HG02642 (cell line): ENCODE measurements around the gene ADCY9.

Experiments
- ATAC-seq: cut with Tn5 transposase; IDR thresholded peaks from one replicate; pipeline ENCODE4 v1.9.1; 2021; ENCODE audit warnings: mild to moderate bottlenecking; ENCODE audit not compliant: unreplicated experiment, poor library complexity

The ADCY9 gene

DNA sequence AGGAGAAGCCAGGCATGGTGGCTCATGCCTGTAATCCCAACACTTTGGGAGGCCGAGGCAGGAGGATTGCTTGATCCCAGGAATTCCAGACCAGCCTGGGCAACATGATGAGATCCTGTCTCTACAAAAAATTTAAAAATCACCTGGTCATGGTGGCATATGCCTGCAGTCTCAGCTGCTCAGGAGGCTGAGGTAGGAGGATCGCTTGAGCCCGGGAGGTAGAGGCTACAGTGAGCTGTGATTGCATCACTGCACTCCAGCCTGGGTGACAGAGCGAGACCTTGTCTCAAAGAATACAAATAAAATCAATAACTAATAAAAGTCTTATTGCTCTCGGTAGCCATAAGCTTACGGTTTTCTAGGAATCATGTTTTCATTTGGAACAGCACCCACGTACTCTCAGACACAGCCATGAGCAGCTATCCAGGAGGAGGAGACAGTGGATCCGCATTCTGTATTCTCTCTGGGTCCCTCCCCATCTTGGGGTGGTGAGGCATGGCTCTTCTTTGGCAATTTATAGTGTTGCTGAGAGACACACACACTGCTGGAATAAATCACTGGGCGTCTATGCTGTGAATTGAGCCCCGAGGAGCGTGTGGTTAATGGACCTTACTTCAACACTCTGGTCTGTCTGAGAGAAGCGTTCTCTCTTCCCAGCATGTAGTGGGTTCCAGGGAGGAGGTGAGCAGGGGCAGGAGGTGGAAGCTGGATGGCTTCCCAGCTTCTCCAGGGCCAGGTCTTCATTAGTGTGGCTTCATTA is 8.5 kb upstream of the ADCY9 start:
- no peak for ATAC-seq

DNA sequence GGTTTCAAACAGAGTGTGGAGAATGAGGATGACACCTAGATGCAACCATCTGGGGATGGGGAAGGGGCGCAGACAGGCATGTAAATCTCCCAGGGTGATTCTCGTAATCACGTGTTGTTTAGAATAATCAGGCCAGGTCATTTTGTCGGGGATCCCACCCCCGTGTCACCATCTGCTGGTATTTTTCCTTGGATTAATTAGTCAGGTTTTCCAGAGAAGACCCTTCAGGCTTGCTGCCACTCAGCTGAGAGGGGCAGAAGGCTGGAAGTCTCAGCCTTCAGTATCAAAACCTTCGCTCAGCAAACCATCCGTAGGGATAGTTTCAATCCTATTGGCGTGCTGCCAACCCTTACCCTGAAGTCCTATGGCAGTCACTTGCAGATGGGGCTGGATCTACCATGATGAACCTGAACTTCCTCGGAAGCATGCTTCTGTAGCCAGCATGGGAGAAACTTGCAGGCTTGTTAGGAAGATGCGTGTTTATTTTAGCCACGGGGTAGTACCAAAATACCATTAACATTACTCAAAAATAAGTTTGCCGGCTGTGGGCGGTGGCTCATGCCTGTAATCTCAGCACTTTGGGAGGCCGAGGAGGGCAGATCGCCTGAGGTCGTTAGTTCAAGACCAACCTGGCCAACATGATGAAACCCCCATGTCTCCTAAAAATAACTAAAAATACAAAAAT is 7.5 kb upstream of the ADCY9 start:
- ATAC-seq: no peak

DNA sequence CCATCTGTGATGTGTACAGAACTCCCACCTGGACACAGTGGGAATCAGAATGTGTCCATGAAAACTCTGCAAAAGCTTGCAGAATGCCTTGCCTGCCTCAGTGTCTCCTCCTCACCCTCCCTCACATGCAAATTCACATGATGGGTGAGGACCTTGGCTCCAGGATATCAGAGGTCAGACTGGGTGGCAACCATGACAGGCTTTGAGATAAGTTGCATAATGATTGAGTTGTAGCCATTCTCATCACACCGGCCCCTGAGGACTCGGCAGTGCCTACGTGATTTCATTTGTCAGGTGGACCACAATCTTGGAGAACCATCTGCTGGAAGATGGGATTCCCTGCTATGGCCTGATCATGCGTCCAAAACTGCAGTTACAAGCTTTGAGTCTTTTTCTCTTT is 3.9 kb upstream of the ADCY9 start:
- no peak for ATAC-seq

DNA sequence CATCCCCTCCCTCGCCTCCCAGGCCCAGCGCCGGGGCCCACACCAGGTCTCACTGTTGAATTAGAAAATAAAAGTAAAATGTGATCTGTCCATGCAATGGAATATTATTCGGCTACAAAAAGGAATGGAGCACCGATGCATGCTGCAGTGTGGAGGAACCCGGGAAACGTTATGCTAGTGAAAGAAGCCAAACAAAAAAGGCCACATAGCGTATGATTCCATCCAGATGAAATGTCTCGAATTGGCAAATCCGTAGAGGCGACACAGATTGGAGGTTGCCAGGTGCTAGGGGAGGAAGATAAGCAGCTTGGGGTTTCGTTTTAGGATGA is 972 bp upstream of the ADCY9 start:
- ATAC-seq: no peak

DNA sequence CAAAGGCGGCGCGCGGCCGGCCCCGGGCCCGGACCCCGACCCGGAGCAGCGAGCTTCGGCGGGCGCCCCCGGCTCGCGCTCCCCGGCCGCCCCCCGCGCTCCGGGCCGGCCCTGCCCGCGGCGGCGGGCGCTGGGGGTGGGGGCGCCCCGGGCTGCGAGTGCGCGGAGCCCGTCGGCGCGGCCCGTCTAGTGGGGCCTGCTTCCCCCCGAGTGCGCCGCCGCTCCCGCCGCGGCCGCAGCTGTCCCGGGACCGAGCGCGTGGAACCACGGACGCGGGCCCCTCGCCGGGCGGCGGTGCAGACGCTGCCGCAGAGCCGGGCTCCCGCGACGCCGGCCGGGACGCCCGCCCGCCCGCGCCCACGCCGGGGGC is 308 bp downstream of the ADCY9 start:
- peak; percentile 21 for ATAC-seq

DNA sequence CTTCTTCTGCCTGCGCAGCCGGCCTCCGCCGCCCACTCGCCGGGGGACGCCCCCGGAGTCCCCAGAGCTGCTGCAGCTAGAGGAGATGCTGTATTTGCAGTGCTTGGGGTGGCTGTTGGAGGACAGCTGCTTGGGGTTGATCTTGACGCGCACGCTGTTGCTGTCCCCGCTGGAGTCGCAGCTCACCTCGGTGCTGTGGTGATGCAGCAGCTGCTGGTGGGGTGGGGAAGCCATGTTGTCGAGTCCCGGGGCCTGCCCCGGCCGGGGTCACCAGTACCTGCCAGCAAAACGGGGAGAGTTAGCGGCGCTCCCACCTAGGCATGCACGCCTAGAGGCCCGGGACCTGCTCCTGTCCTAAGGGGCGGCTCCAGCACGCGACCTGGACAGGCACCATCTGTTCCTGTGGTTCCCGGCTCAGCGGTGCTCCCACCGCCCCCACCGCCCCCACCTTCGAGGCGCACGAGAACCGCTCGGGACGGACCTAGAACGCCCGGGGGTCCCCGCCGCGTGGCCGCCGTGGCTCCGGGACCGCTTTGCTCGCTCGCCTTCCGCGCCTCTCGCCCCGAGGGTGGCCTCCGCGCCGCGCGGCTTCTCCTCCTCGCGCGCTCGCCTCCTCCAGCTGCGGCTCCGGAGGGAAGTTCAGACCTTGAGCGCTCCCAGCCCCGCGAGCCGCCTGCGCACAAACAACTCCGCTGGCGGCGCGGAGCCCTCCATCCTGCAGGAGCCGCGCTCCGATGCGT is 863 bp downstream of the ADCY9 start:
- ATAC-seq: peak; percentile 35

DNA sequence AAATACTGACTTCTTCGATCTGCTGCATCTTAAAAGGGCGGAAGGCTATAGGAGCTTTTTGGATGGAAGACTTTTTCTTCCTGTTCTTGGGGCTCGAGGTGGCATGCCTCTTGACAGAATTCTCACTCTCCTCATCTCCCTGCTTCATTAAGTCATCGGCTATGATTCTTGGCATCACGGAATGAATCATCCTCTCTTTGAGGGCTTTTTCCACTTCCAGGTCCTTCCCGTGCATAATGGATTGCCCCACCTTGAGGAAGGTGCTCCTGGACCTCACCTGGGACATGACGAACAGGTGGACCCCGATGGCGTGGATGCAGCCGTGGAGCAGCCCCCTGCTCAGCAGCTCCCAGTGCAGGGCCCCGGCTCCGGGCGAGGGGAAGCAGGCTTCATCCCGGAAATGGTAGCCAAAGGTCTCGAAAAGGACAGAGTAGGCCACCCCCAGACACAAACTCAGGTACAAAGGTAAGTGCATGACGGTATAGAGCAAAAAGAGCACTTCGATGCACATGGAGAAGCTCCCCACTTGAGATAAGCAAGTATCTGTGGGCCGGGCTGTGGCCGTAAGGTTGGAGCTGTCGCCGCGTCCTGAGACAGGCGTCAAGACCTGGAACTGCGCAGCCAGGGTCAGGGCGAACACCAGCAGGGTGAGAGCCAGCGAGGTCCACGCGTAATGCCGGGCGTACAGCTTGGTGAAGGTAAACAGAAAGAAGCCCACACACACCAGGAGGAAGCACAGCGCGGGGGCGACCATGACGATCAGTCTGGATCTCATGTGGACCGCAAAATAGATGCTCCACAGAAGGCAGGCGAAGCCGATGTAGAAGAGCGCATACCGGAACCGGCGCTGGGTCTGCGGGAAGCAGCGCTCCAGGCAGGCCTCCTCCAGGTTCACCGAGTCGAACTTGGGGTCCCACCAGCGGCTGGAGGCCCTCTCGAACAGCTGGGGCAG is 1.7 kb downstream of the ADCY9 start:
- no peak for ATAC-seq

DNA sequence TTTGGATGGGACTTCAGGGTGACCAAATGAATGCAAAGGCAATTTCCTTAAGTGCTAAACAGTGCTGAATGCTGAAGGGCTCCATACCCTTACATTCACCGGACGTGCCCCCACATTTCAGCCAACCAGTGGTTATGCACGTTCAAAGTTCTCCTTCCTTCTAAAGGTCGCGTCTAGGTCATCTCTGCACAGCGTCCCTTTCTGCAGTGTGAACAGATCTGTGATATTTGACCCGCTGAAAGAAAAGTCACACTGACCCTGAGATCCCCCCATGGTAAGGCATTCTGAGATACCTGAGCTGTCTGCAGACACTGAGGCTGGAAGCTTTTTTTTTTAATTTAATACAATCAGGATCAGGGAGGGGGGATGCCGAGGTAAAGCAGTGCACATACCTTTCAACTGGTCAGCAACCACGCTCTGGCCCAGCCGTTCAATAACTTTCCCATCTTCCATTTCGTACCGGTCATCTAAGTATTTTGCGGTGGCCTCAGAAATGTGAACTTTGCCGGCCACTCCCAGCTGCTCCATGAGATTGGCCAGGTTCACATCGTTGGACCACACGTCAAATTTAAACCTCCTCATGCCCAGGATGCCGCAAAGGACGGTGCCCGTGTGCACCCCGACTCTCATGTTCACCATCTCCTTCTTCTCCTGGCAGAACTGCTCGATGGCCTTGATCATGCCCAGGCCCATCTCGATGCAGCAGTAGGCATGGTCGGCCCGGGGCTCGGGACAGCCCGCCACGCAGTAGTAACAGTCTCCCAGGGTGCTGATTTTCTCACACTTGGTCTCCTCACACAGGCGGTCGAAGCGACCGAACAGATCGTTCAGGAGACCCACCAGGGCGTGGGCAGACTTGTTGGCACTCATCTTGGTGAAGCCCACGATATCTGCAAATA is 2.6 kb downstream of the ADCY9 start:
- no peak for ATAC-seq

DNA sequence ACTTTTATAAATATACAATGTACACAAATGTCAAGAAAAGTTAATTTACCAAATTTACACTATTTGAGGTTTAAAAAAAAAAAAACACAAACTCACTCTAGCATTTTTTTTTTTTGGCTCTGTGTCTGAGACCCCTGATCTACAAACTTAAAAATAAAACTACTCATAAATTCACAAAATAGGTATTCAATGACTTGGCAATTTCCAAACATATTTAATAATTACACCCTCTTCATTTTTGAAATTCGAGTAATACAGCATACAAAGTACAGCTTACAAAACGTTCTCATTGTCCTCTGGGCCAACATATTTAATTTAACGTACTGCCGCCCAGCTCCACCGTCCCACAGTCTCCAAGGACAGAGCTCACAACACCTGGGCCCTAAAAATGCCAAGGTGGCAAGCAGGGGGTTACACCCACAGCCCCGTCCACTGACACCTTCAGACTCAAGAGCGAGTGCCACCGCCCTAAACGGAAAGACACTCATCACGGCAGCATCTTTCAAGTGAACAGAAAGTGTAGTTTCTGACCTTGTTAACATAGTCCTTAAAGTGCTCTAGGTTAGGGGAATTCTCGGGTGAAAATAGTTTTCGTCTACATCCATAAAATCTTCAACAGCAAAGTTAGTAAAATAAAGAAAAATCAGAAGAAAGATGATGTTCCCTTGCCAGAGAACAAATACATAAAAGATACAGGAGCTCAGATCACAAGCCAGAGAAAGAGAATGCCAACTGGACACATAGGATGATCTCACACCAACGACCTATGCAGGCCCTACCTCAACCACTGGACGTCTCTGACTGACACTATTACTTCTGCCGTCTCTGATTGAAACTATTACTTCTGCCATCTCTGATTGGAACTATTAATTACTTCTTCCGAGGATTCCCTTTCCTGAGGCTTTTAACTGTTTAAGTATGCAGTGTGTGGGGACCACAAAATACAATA is 4.2 kb downstream of the ADCY9 start:
- no peak for ATAC-seq

DNA sequence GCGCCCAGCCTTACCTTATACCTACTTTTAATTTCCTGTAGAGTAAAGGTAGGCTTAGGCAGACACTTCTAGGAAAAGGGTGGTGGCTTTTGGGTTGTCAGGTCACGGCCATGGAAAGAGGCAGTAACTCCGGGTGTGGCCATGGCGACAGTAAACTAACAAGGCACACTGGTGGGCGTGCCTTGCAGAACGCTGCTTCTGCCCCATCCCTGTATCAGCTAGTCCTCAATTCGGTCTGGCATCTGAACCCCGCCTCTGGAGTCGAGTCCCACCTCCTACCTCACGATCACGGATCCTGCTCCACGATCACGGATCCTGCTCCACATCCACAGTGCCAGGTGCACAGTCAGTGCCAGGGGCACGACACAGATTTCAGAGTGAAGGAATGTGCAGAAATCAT is 5.6 kb downstream of the ADCY9 start:
- no peak for ATAC-seq

DNA sequence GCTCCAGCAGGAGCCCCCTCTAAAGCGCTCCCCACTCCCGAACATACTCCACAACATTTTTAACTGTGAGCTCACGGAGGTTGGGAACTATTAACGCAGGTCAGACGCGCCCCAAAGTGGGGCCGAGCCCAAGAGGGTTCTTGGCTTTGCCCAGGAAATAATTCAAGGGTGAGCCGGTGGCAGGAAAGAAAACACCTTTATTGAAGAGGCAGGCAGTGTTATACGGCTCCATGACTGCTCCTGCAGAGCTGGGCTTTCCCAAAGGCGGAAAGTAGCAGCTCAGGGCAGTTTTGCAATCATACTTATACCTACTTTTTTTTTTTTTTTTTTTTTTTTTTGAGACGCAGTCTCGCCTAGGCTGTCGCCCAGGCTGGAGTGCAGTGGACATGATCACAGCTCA is 6.2 kb downstream of the ADCY9 start:
- no peak for ATAC-seq

DNA sequence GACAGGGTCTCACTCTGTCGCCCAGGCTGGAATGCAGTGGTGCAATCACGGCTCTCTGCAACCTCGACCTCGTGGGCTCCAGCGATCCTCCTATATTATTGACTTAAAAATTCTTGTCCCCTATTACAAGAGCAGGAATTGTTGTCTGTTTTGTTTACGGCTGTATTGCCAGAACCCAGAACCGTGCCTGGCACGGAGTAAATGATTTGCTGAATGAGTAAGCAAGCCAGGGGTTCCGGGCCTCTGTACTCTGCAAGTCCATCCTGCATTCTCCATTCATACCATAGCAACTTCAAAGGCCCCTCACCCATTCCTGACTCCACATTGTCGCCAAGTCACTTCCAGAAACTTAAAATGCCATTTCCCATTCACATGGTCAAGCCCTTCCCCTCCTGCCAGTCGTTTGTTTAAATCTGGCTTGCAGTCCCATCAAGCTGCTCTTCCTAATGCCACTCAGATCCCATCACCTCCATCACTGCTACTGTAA is 6.9 kb downstream of the ADCY9 start:
- no peak for ATAC-seq

DNA sequence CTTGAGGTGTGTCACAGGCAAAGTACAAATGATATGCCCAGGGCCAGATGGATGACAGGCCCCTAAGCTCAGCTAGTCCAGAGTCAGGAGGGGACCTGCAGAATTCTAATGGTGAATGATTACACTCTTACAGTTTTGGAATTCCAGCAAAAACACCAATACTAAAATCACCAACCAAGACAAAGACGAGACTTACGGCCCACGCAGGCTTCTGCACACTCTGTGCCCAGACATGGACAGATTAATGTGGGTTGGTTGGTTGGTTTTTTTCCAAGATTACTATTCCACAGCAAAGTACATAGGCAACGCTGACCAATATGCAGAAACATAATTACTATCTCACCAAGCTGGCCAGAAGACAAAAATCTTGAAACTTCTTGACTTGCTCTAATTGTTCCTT is 9.7 kb downstream of the ADCY9 start:
- ATAC-seq: no peak

DNA sequence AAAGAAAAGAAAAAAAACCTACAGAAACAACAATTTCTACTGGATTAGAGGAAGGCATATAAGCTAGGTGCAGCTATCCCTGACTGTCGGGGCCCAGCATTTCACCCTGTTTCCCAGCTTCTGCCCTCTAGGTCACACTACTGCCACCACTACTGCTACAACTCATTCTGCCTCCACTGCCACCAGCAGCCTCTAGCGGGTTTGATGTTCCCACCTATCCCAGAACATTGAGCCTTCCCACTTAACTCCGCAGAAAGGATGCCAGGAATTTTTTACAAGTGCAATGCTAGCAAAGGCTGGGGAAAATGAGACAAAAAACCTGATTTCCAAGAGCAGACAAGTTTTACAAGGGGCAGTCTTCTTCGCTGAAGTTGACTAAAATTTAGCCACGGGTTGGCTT is 10.4 kb downstream of the ADCY9 start:
- ATAC-seq: no peak

DNA sequence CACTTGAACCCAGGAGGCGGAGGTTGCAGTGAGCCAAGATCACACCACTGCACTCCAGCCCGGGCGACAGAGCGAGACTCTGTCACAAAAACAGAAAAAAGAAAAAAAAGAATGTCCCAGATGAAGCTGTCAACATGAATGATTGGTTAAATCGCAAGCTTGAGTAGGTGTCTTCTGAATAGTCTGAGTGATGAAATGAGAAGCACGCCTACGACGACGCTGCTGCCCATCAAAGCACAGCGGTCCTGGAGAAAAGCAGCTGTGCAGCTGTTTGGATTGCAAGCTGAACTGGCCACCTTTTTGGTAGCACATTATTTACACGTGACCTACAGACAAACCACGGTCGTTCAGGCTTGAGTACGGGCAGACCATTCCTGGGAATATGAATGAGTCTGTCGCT is 12.5 kb downstream of the ADCY9 start:
- no peak for ATAC-seq

DNA sequence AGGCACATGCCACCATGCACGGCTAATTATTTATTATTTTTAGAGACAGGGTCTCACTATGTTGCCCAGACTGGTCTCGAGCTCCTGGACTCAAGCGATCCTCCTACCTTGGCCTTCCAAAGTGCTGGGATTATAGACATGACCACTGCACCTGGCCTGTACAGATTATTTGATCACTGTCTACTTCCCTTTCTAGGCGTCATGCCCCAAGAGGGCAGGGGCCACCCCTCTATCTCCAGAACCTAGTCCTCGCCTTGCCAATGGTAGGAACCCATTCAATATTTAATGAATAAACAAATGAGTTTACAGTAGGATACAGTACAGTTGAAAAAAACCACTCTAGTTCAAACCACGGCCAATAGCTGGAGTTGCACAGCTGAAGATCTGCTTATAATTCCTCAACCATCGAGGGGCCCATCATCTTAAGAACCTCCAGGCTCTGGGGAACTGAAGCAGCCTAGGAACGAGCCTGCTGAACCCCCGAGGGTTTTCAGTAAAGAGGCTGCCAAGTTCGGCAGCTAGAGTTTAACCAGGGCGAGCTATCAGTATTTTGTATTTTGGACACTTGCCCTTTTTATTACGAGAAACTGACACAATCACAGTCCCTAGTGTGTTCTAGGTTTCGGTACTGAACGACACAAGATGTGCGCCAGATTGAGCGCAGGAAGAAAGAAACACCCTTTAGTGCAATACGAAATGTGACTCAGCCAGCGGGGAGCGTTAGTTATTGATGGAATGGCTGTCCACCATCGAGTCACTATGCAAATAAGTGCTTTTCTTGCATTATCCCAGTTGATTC is 14.6 kb downstream of the ADCY9 start:
- no peak for ATAC-seq

DNA sequence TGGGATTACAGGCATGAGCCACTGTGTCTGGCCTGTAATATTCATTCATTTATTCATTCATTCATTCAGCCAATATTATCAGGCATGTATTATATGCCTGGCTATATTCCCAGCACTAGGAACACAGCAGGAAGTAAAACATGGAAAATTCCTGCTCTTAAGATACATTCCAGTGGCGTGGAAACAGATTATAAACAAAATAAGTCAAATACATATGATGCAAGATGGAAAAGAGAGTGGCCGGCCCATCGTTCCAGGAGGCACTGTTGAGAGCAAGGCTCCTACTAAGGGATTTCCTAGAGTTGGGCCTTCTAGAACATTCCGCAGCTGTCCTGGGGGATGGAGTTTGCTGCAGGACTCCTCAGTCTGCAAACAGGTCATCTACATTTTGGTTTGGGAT is 17.7 kb downstream of the ADCY9 start:
- ATAC-seq: no peak

DNA sequence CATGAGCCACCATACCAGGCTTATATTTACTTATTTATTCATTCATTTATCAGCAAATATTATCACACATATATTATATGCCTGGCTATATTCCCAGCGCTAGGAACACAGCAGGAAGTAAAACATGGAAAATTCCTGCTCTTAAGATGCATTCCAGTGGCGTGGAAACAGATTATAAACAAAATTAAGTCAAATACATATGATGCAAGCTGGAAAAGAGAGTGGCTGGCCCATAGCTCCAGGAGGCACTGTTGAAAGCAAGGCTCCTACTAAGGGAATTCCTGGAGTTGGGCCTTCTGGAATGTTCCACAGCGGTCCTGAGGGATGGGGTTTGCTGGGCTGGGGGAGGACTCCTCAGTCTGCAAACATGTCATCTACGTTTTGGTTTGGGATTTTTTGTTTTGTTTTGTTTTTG is 18.4 kb downstream of the ADCY9 start:
- no peak for ATAC-seq
